ENCODE data around the gene MORN1.
"Not testable (repeated sequence)": the region's sequence is repeated elsewhere in the genome, so short reads cannot be mapped to it uniquely, and the experiment has no call there.

Gene MORN1

GRCh38 chr1:2328676-2329455, 62.5 kb downstream of the MORN1 start:
- Histone ChIP-seq H3K36me3 (replicated peaks; ENCODE audit: insufficient read depth, low read length) (no peaks in the 10 kb centered on the region), H3F3A (ENCODE audit: insufficient read depth, low read length) (no peaks in the 10 kb centered on the region), H3K9me3 (replicated peaks; ENCODE audit: insufficient read depth, low read length) (no peaks in the 10 kb centered on the region), H3K9ac (ENCODE audit: low read length) (no peak overlapping the region), H3K4me1 (ENCODE audit: low read length) (no peaks in the 10 kb centered on the region), H3K79me2 (ENCODE audit: low read length) (no peaks in the 10 kb centered on the region), H3K4me2 (ENCODE audit: low read depth, low read length) (no peak overlapping the region), H4K20me1 (ENCODE audit: insufficient read depth, low read length) (no peaks in the 10 kb centered on the region), H3K27ac (ENCODE audit: low read length) (no peak overlapping the region), H3K27me3 (replicated peaks; ENCODE audit: insufficient read depth, low read length) (peaks cover 95% of the 10 kb centered on the region), H3K4me3 (ENCODE audit: low read length) (no peak overlapping the region), H2AFZ (ENCODE audit: low read length) (no peak overlapping the region), H3K9me2 (replicated peaks; ENCODE audit: insufficient read depth, low read length) (no peaks in the 10 kb centered on the region)
- no peak for TF ChIP-seq EZH2phosphoT487 (IDR thresholded peaks at IDR 0.05; ENCODE audit: low read length)
- TF ChIP-seq CTCF (IDR thresholded peaks at IDR 0.05; ENCODE audit: low read length): no peak
- TF ChIP-seq EZH2 (optimal IDR thresholded peaks at IDR 0.05; ENCODE audit: low read depth, low read length): no peak
- DNase-seq: no peak

GRCh38 chr1:2327841-2328240, 63.5 kb downstream of the MORN1 start:
- H3K27me3 ChIP-seq (replicated peaks; ENCODE audit: insufficient read depth, low read length): peaks cover 95% of the 10 kb centered on the region
- no peak for DNase-seq

GRCh38 chr1:2327162-2327561, 64.2 kb downstream of the MORN1 start:
- not testable (repeated sequence) for H4K20me1 ChIP-seq (ENCODE audit: insufficient read depth, low read length); H3K36me3 ChIP-seq (replicated peaks; ENCODE audit: insufficient read depth, low read length); H3K9ac ChIP-seq (ENCODE audit: low read length); H3K4me3 ChIP-seq (ENCODE audit: low read length); H3K9me3 ChIP-seq (replicated peaks; ENCODE audit: insufficient read depth, low read length); H2AFZ ChIP-seq (ENCODE audit: low read length); H3K79me2 ChIP-seq (ENCODE audit: low read length); H3F3A ChIP-seq (ENCODE audit: insufficient read depth, low read length); H3K4me2 ChIP-seq (ENCODE audit: low read depth, low read length); DNase-seq; H3K27ac ChIP-seq (ENCODE audit: low read length); H3K4me1 ChIP-seq (ENCODE audit: low read length); H3K9me2 ChIP-seq (replicated peaks; ENCODE audit: insufficient read depth, low read length)
- H3K27me3 ChIP-seq (replicated peaks; ENCODE audit: insufficient read depth, low read length): peaks cover 95% of the 10 kb centered on the region

More at GRCh38 chr1:2327841-2328240, 63.5 kb downstream of the MORN1 start:
- Histone ChIP-seq H2AFZ (ENCODE audit: low read length) (no peak overlapping the region), H4K20me1 (ENCODE audit: insufficient read depth, low read length) (no peaks in the 10 kb centered on the region), H3K36me3 (replicated peaks; ENCODE audit: insufficient read depth, low read length) (no peaks in the 10 kb centered on the region), H3K9ac (ENCODE audit: low read length) (no peak overlapping the region), H3F3A (ENCODE audit: insufficient read depth, low read length) (no peaks in the 10 kb centered on the region), H3K4me3 (ENCODE audit: low read length) (no peak overlapping the region), H3K27ac (ENCODE audit: low read length) (no peak overlapping the region), H3K79me2 (ENCODE audit: low read length) (no peaks in the 10 kb centered on the region), H3K4me2 (ENCODE audit: low read depth, low read length) (no peak overlapping the region), H3K9me2 (replicated peaks; ENCODE audit: insufficient read depth, low read length) (no peaks in the 10 kb centered on the region), H3K4me1 (ENCODE audit: low read length) (no peaks in the 10 kb centered on the region), H3K9me3 (replicated peaks; ENCODE audit: insufficient read depth, low read length) (no peaks in the 10 kb centered on the region)
- no peak for TF ChIP-seq EZH2phosphoT487 (IDR thresholded peaks at IDR 0.05; ENCODE audit: low read length)
- TF ChIP-seq CTCF (IDR thresholded peaks at IDR 0.05; ENCODE audit: low read length): no peak
- TF ChIP-seq EZH2 (optimal IDR thresholded peaks at IDR 0.05; ENCODE audit: low read depth, low read length): no peak

GRCh38 chr1:2326524-2326923, 64.8 kb downstream of the MORN1 start:
- Histone ChIP-seq H4K20me1 (ENCODE audit: insufficient read depth, low read length) (no peaks in the 10 kb centered on the region), H3K27me3 (replicated peaks; ENCODE audit: insufficient read depth, low read length) (peaks cover 98% of the 10 kb centered on the region), H2AFZ (ENCODE audit: low read length) (no peak overlapping the region), H3K4me2 (ENCODE audit: low read depth, low read length) (no peak overlapping the region), H3K9me2 (replicated peaks; ENCODE audit: insufficient read depth, low read length) (no peaks in the 10 kb centered on the region), H3K36me3 (replicated peaks; ENCODE audit: insufficient read depth, low read length) (no peaks in the 10 kb centered on the region), H3K27ac (ENCODE audit: low read length) (no peak overlapping the region), H3F3A (ENCODE audit: insufficient read depth, low read length) (no peaks in the 10 kb centered on the region), H3K9ac (ENCODE audit: low read length) (no peak overlapping the region), H3K79me2 (ENCODE audit: low read length) (no peaks in the 10 kb centered on the region), H3K9me3 (replicated peaks; ENCODE audit: insufficient read depth, low read length) (no peaks in the 10 kb centered on the region), H3K4me1 (ENCODE audit: low read length) (no peaks in the 10 kb centered on the region), H3K4me3 (ENCODE audit: low read length) (no peak overlapping the region)
- no peak for TF ChIP-seq CTCF (IDR thresholded peaks at IDR 0.05; ENCODE audit: low read length)
- no peak for TF ChIP-seq EZH2phosphoT487 (IDR thresholded peaks at IDR 0.05; ENCODE audit: low read length)
- no peak for TF ChIP-seq EZH2 (optimal IDR thresholded peaks at IDR 0.05; ENCODE audit: low read depth, low read length)
- no peak for DNase-seq

Data from MM.1S (cell line).